ENCODE data around the gene RHEBL1.

RHEBL1 gene

GRCh38 chr12:49021292-49021915, 48.4 kb downstream of the RHEBL1 start:
- 90% methylated on average over 7 of the region's 11 CpGs for WGBS
- DNase-seq = no peak

GRCh38 chr12:49020441-49020840, 49.3 kb downstream of the RHEBL1 start:
- Histone ChIP-seq H3K23ac (ENCODE audit: low read length in 2 of 2) (no peak overlapping the region), H2AFZ (ENCODE audit: low read depth, low read length) (no peak overlapping the region), H4K8ac (ENCODE audit: low read length) (no peak overlapping the region), H3K4ac (ENCODE audit: low read depth in 1 of 2, low read length in 2 of 2) (no peak overlapping the region), H3K18ac (ENCODE audit: low read depth in 1 of 2, low read length in 2 of 2) (no peak overlapping the region), H3K14ac (ENCODE audit: low read length in 2 of 2) (no peak overlapping the region), H2BK5ac (ENCODE audit: low read depth, low read length, poor library complexity, severe bottlenecking) (no peak overlapping the region), H3K4me3 (ENCODE audit: insufficient read depth in 1 of 2, low read depth in 1 of 2, low read length in 2 of 2) (no peak overlapping the region), H3K9ac (ENCODE audit: low read length) (no peak overlapping the region), H3K27me3 (ENCODE audit: control insufficient read depth in 1 of 2, insufficient read depth in 1 of 2, low read length in 2 of 2) (no peaks in the 10 kb centered on the region), H3K36me3 (ENCODE audit: control insufficient read depth in 1 of 2, insufficient read depth in 2 of 2, low read depth in 1 of 2, low read length in 2 of 2) (peaks cover 42 to 47% of the 10 kb centered on the region in 2 experiments), H2BK120ac (ENCODE audit: low read depth, low read length) (no peak overlapping the region), H3K4me1 (ENCODE audit: control insufficient read depth, insufficient read depth, low read depth, low read length) (peaks cover 5% of the 10 kb centered on the region), H2AK5ac (ENCODE audit: low read length, severe bottlenecking) (no peak overlapping the region), H4K91ac (ENCODE audit: low read length) (no peak overlapping the region), H2BK15ac (ENCODE audit: low read depth, poor library complexity, severe bottlenecking) (no peak overlapping the region), H3K9me3 (ENCODE audit: control insufficient read depth, low read length) (no peaks in the 10 kb centered on the region), H3K79me1 (replicated peaks; ENCODE audit: low read length, poor library complexity, severe bottlenecking) (peaks cover 25% of the 10 kb centered on the region), H3K4me2 (ENCODE audit: low read length, poor library complexity, severe bottlenecking) (no peak overlapping the region), H3K27ac (ENCODE audit: low read length, poor library complexity, severe bottlenecking) (no peak overlapping the region), H2BK12ac (ENCODE audit: low read length in 2 of 2) (no peak overlapping the region)
- no peak for DNase-seq
- WGBS = 100% methylated on average over 1 of the region's 6 CpGs

More at GRCh38 chr12:49021292-49021915, 48.4 kb downstream of the RHEBL1 start:
- H2AK5ac ChIP-seq (ENCODE audit: low read length, severe bottlenecking) = no peak overlapping the region
- no peak overlapping the region for H3K4me2 ChIP-seq (ENCODE audit: low read length, poor library complexity, severe bottlenecking)
- no peak overlapping the region for H3K14ac ChIP-seq (ENCODE audit: low read length in 2 of 2)
- H3K9ac ChIP-seq (ENCODE audit: low read length) = no peak overlapping the region
- no peak overlapping the region for H2BK5ac ChIP-seq (ENCODE audit: low read depth, low read length, poor library complexity, severe bottlenecking)
- no peak overlapping the region for H4K91ac ChIP-seq (ENCODE audit: low read length)
- no peak overlapping the region for H3K4ac ChIP-seq (ENCODE audit: low read depth in 1 of 2, low read length in 2 of 2)
- no peak overlapping the region for H3K18ac ChIP-seq (ENCODE audit: low read depth in 1 of 2, low read length in 2 of 2)
- no peaks in the 10 kb centered on the region for H3K9me3 ChIP-seq (ENCODE audit: control insufficient read depth, low read length)
- no peak overlapping the region for H2BK12ac ChIP-seq (ENCODE audit: low read length in 2 of 2)
- no peak overlapping the region for H3K4me3 ChIP-seq (ENCODE audit: insufficient read depth in 1 of 2, low read depth in 1 of 2, low read length in 2 of 2)
- no peak overlapping the region for H2BK15ac ChIP-seq (ENCODE audit: low read depth, poor library complexity, severe bottlenecking)
- peaks cover 19% of the 10 kb centered on the region for H3K79me1 ChIP-seq (replicated peaks; ENCODE audit: low read length, poor library complexity, severe bottlenecking)
- H3K36me3 ChIP-seq (ENCODE audit: control insufficient read depth in 1 of 2, insufficient read depth in 2 of 2, low read depth in 1 of 2, low read length in 2 of 2) = peaks cover 51 to 53% of the 10 kb centered on the region in 2 experiments
- no peak overlapping the region for H3K27ac ChIP-seq (ENCODE audit: low read length, poor library complexity, severe bottlenecking)
- no peak overlapping the region for H4K8ac ChIP-seq (ENCODE audit: low read length)
- peaks cover 5% of the 10 kb centered on the region for H3K4me1 ChIP-seq (ENCODE audit: control insufficient read depth, insufficient read depth, low read depth, low read length)
- H2BK120ac ChIP-seq (ENCODE audit: low read depth, low read length) = no peak overlapping the region
- H2AFZ ChIP-seq (ENCODE audit: low read depth, low read length) = no peak overlapping the region
- H3K23ac ChIP-seq (ENCODE audit: low read length in 2 of 2) = no peak overlapping the region
- no peaks in the 10 kb centered on the region for H3K27me3 ChIP-seq (ENCODE audit: control insufficient read depth in 1 of 2, insufficient read depth in 1 of 2, low read length in 2 of 2)

DNA sequence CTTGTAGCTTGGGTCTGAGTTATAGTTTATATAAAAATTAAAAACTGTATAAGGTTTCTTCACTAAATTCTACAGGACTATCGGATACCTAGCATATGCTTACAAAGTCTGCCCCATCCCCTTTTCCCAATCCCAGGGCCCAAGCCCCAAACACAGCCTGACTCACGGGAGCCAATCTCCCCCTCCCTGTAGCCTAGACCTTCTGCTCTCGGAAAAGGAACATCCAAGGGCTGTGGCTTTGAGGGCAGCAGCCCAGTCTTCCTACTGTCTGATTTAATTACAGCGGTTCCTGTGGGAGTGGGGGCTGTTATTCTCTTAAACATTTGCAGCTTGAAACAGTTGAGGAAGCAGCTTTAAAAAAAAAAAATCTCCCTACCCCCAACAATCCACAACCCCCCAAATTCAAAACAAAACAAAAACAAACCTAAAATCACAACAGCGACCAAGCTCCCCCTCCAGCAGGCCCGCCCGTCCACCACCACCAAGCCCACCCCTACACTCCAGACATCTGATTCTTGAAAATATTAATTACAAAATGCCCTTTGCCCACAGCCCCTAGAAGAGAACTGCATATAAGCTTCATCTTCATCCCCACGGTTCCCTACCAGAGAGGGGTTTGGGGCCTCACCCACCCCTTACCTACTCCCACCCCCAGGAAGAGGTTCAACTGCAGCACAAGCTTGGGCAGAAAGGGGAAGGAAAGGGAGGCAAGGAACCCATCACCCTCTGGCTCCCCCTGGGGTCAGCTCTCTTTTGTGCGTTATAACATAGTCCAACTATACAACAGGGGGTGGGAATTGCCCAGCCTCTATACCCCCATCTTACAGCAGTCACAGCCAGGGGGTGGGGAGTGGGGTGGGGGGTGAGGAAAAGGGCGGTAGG, 50.1 kb downstream of the RHEBL1 start:
- 84% methylated on average over 6 of the region's 10 CpGs for WGBS
- no peaks in the 10 kb centered on the region for H3K9me3 ChIP-seq (ENCODE audit: control insufficient read depth, low read length)

GRCh38 chr12:49019120-49019430, 50.7 kb downstream of the RHEBL1 start:
- no peak for DNase-seq
- peaks cover 5% of the 10 kb centered on the region for H3K4me1 ChIP-seq (ENCODE audit: control insufficient read depth, insufficient read depth, low read depth, low read length)
- no peak overlapping the region for H3K23ac ChIP-seq (ENCODE audit: low read length in 2 of 2)
- H3K27me3 ChIP-seq (ENCODE audit: control insufficient read depth in 1 of 2, insufficient read depth in 1 of 2, low read length in 2 of 2) = no peaks in the 10 kb centered on the region
- H3K14ac ChIP-seq (ENCODE audit: low read length in 2 of 2) = no peak overlapping the region
- H3K9ac ChIP-seq (ENCODE audit: low read length) = peak overlapping the region; percentile 98
- H2BK15ac ChIP-seq (ENCODE audit: low read depth, poor library complexity, severe bottlenecking) = peak overlapping the region; percentile 60
- H2BK120ac ChIP-seq (ENCODE audit: low read depth, low read length) = no peak overlapping the region
- H4K8ac ChIP-seq (ENCODE audit: low read length) = peak overlapping the region; percentile 93
- no CpG with 5 or more reads among the region's 8 CpGs for WGBS
- H3K4me3 ChIP-seq (ENCODE audit: insufficient read depth in 1 of 2, low read depth in 1 of 2, low read length in 2 of 2) = peak overlapping the region; percentile 26 to 97
- no peak overlapping the region for H2BK5ac ChIP-seq (ENCODE audit: low read depth, low read length, poor library complexity, severe bottlenecking)
- peak overlapping the region in 1 of 2 experiments; percentile 85 for H3K18ac ChIP-seq (ENCODE audit: low read depth in 1 of 2, low read length in 2 of 2)
- peaks cover 28 to 37% of the 10 kb centered on the region in 2 experiments for H3K36me3 ChIP-seq (ENCODE audit: control insufficient read depth in 1 of 2, insufficient read depth in 2 of 2, low read depth in 1 of 2, low read length in 2 of 2)
- H2AK5ac ChIP-seq (ENCODE audit: low read length, severe bottlenecking) = peak overlapping the region; percentile 54
- H3K9me3 ChIP-seq (ENCODE audit: control insufficient read depth, low read length) = no peaks in the 10 kb centered on the region
- H2AFZ ChIP-seq (ENCODE audit: low read depth, low read length) = no peak overlapping the region
- peaks cover 31% of the 10 kb centered on the region for H3K79me1 ChIP-seq (replicated peaks; ENCODE audit: low read length, poor library complexity, severe bottlenecking)
- H4K91ac ChIP-seq (ENCODE audit: low read length) = peak overlapping the region; percentile 18
- peak overlapping the region; percentile 84 for H3K27ac ChIP-seq (ENCODE audit: low read length, poor library complexity, severe bottlenecking)
- peak overlapping the region in 1 of 2 experiments; percentile 24 for H3K4ac ChIP-seq (ENCODE audit: low read depth in 1 of 2, low read length in 2 of 2)
- peak overlapping the region; percentile 89 for H3K4me2 ChIP-seq (ENCODE audit: low read length, poor library complexity, severe bottlenecking)
- peak overlapping the region in 1 of 2 experiments; percentile 30 for H2BK12ac ChIP-seq (ENCODE audit: low read length in 2 of 2)

More for the DNA sequence above, 50.1 kb downstream of the RHEBL1 start:
- H3K9ac ChIP-seq (ENCODE audit: low read length) = peak overlapping the region; percentile 98
- no peak overlapping the region for H2BK12ac ChIP-seq (ENCODE audit: low read length in 2 of 2)
- H4K91ac ChIP-seq (ENCODE audit: low read length) = no peak overlapping the region
- no peak overlapping the region for H3K23ac ChIP-seq (ENCODE audit: low read length in 2 of 2)
- H3K18ac ChIP-seq (ENCODE audit: low read depth in 1 of 2, low read length in 2 of 2) = no peak overlapping the region
- H4K8ac ChIP-seq (ENCODE audit: low read length) = peak overlapping the region; percentile 45
- H3K27me3 ChIP-seq (ENCODE audit: control insufficient read depth in 1 of 2, insufficient read depth in 1 of 2, low read length in 2 of 2) = no peaks in the 10 kb centered on the region
- peak overlapping the region; percentile 59 for H2BK120ac ChIP-seq (ENCODE audit: low read depth, low read length)
- peaks cover 34 to 42% of the 10 kb centered on the region in 2 experiments for H3K36me3 ChIP-seq (ENCODE audit: control insufficient read depth in 1 of 2, insufficient read depth in 2 of 2, low read depth in 1 of 2, low read length in 2 of 2)
- no peak overlapping the region for H3K27ac ChIP-seq (ENCODE audit: low read length, poor library complexity, severe bottlenecking)
- peaks cover 5% of the 10 kb centered on the region for H3K4me1 ChIP-seq (ENCODE audit: control insufficient read depth, insufficient read depth, low read depth, low read length)
- H3K4me3 ChIP-seq (ENCODE audit: insufficient read depth in 1 of 2, low read depth in 1 of 2, low read length in 2 of 2) = no peak overlapping the region
- H2BK5ac ChIP-seq (ENCODE audit: low read depth, low read length, poor library complexity, severe bottlenecking) = no peak overlapping the region
- H2AK5ac ChIP-seq (ENCODE audit: low read length, severe bottlenecking) = peak overlapping the region; percentile 51
- no peak overlapping the region for H3K4me2 ChIP-seq (ENCODE audit: low read length, poor library complexity, severe bottlenecking)
- no peak overlapping the region for H3K14ac ChIP-seq (ENCODE audit: low read length in 2 of 2)
- H2BK15ac ChIP-seq (ENCODE audit: low read depth, poor library complexity, severe bottlenecking) = no peak overlapping the region
- H2AFZ ChIP-seq (ENCODE audit: low read depth, low read length) = no peak overlapping the region
- no peak overlapping the region for H3K4ac ChIP-seq (ENCODE audit: low read depth in 1 of 2, low read length in 2 of 2)
- peak; percentile 53 for DNase-seq
- peaks cover 26% of the 10 kb centered on the region for H3K79me1 ChIP-seq (replicated peaks; ENCODE audit: low read length, poor library complexity, severe bottlenecking)

All from mesenchymal stem cell (in vitro differentiated cells and primary cell).